Gastrocnemius medialis (tissue), 4 donors: ENCODE data around the gene L3MBTL1.

Source experiments
- POLR2A ChIP-seq, 2 donors: fragments of 450-650 bp; IDR thresholded peaks; one replicate each; pipeline ENCODE4 v1.6.1; 2017; ENCODE audit warnings: antibody characterized with exemption in 2 of 2, mild to moderate bottlenecking in 2 of 2, moderate library complexity in 2 of 2
- TF ChIP-seq, protein P1 (sequence below), 5 experiments: fragments of 450-650 bp in 3 of 5; fragments of 200-600 bp in 2 of 5; sonication (generic) in 2 of 5; IDR thresholded peaks in 4 of 5; conservative IDR thresholded peaks in 1 of 5; 1 replicate in 4 of 5; 2 replicates in 1 of 5; pipeline ENCODE4 v1.5.1; 2016 to 2019; ENCODE audit warnings: antibody characterized with exemption in 5 of 5, mild to moderate bottlenecking in 3 of 5, moderate library complexity in 3 of 5

DNA sequence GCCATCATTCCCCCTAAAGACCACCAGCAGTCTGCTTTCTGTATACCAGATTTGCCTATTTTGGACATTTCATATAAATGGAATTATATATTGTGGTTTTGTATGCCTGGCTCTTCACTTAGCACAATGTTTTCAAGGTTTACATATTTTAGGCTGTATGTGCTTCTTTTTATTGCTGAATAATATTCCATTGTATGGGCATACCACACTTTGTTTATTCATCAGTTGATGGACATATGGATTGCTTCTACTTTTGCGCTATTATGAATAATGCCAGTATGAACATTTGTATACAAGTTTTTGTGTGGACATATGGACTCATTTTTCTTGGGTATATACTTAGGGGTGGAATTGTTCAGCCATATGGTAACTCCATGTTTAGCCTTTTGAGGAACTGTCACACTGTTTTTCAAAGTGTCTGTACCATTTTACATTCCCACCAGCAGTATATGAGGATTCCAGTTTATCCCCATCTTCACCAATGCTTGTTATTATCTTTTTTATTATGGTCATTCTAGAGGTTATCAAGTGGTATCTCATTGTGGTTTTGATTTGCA is 12.7 kb downstream of the L3MBTL1 start:
- TF ChIP-seq, protein P1, sequence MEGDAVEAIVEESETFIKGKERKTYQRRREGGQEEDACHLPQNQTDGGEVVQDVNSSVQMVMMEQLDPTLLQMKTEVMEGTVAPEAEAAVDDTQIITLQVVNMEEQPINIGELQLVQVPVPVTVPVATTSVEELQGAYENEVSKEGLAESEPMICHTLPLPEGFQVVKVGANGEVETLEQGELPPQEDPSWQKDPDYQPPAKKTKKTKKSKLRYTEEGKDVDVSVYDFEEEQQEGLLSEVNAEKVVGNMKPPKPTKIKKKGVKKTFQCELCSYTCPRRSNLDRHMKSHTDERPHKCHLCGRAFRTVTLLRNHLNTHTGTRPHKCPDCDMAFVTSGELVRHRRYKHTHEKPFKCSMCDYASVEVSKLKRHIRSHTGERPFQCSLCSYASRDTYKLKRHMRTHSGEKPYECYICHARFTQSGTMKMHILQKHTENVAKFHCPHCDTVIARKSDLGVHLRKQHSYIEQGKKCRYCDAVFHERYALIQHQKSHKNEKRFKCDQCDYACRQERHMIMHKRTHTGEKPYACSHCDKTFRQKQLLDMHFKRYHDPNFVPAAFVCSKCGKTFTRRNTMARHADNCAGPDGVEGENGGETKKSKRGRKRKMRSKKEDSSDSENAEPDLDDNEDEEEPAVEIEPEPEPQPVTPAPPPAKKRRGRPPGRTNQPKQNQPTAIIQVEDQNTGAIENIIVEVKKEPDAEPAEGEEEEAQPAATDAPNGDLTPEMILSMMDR (IDR thresholded peaks at IDR 0.05 in 4 of 5, conservative IDR thresholded peaks at IDR 0.05 in 1 of 5): no peak
- no peak for TF ChIP-seq POLR2A (IDR thresholded peaks at IDR 0.05)
